ENCODE results near the gene FANCM. TPM values are rescaled to one million over a fixed set of nuclear protein-coding genes. Genes with fewer than 3 reads are reported as not detected.

The FANCM gene
- total RNA-seq, 1 experiment from 2014 or later: 11.9 TPM

DNA sequence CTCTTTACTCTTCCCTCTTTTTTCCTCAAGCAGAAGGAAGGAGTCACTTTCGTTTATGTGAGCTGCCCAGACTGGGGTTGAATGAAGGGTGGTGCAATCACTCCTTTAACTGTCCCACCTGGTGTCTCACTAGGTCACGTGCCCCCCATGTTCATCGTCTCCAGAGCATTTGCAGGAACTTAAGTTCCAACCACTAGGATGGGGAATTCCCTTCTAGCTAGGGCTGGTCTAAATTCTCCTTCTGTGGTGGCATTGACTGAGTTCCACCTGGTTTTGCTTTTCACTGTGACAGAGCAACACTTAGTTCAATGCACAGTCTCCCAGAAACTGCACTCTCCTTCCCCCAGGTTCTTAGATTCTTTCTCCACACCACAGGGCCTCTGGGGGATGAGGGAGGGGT is 9.5 kb downstream of the FANCM start:
- H3K23ac ChIP-seq (ENCODE audit: insufficient read length, low read depth, low read length): no peak overlapping the region
- Mint-ChIP-seq H3K4me3 (no peak overlapping the region), H3K36me3 (ENCODE audit: insufficient read depth in 1 of 3, low read depth in 3 of 3) (peaks cover 12 to 24% (median 17%) of the 10 kb centered on the region in 3 experiments), H3K27ac (no peak overlapping the region), H3K9me3 (no peaks in the 10 kb centered on the region; a peak in 1 of 5 replicates), H3K4me1 (peaks cover 4 to 7% of the 10 kb centered on the region in 2 experiments), H3K27me3 (ENCODE audit: low read depth) (no peaks in the 10 kb centered on the region)
- H3T11ph ChIP-seq (ENCODE audit: low read length): no peak overlapping the region
- H4K20me1 ChIP-seq (ENCODE audit: control insufficient read depth, insufficient read depth, insufficient read length): no peaks in the 10 kb centered on the region
- H3K9ac ChIP-seq (ENCODE audit: extremely low read depth, insufficient read length, low read length): no peak overlapping the region
- H3K14ac ChIP-seq (ENCODE audit: insufficient read depth, low read length): no peak overlapping the region
- no peak overlapping the region for H4K8ac ChIP-seq (replicated peaks; ENCODE audit: insufficient read length, low read depth, low read length)
- WGBS (ENCODE audit: extremely low coverage, insufficient read length, low lambda C conversion rate): no CpG with 5 or more reads among the region's 3 CpGs
- no peak overlapping the region for H2BK15ac ChIP-seq (ENCODE audit: low read depth, low read length)
- no peaks in the 10 kb centered on the region; the same call in 1 of the 2 replicates for H3K4me1 ChIP-seq (ENCODE audit: insufficient read depth, low read length)
- TF ChIP-seq, protein P1, sequence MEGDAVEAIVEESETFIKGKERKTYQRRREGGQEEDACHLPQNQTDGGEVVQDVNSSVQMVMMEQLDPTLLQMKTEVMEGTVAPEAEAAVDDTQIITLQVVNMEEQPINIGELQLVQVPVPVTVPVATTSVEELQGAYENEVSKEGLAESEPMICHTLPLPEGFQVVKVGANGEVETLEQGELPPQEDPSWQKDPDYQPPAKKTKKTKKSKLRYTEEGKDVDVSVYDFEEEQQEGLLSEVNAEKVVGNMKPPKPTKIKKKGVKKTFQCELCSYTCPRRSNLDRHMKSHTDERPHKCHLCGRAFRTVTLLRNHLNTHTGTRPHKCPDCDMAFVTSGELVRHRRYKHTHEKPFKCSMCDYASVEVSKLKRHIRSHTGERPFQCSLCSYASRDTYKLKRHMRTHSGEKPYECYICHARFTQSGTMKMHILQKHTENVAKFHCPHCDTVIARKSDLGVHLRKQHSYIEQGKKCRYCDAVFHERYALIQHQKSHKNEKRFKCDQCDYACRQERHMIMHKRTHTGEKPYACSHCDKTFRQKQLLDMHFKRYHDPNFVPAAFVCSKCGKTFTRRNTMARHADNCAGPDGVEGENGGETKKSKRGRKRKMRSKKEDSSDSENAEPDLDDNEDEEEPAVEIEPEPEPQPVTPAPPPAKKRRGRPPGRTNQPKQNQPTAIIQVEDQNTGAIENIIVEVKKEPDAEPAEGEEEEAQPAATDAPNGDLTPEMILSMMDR (conservative IDR thresholded peaks at IDR 0.05): no peak
- no peaks in the 10 kb centered on the region; the same call in 1 of the 2 replicates for H3K79me2 ChIP-seq (ENCODE audit: insufficient read depth, low read length)
- H3K18ac ChIP-seq (ENCODE audit: insufficient read length, low read depth, low read length): no peak overlapping the region
- H3K23me2 ChIP-seq (ENCODE audit: insufficient read length, low read depth, low read length, poor library complexity, severe bottlenecking): no peaks in the 10 kb centered on the region
- H2BK12ac ChIP-seq (ENCODE audit: insufficient read length, low read depth, low read length): no peak overlapping the region
- no peak overlapping the region for H4K5ac ChIP-seq (ENCODE audit: insufficient read length, low read depth, low read length)
- H3K56ac ChIP-seq (ENCODE audit: insufficient read length, low read depth, low read length): no peak overlapping the region
- H4K91ac ChIP-seq (ENCODE audit: insufficient read length, low read depth, low read length): no peak overlapping the region
- no peaks in the 10 kb centered on the region for H3K27me3 ChIP-seq (ENCODE audit: insufficient read depth, low read length)
- H3K4me2 ChIP-seq (ENCODE audit: insufficient read depth, insufficient read length, low read length): no peak overlapping the region
- H2BK5ac ChIP-seq (ENCODE audit: insufficient read length, low read length): no peak overlapping the region
- H2BK120ac ChIP-seq (ENCODE audit: low read depth, low read length, poor library complexity, severe bottlenecking): no peak overlapping the region
- no peaks in the 10 kb centered on the region for H3K79me1 ChIP-seq (ENCODE audit: insufficient read depth, low read depth, low read length, poor library complexity, severe bottlenecking)
- H3K27ac ChIP-seq (ENCODE audit: insufficient read length, low read depth, low read length): no peak overlapping the region
- no peak overlapping the region for H2AK5ac ChIP-seq (ENCODE audit: insufficient read length, low read length)
- no peak overlapping the region for H2BK20ac ChIP-seq (ENCODE audit: low read depth, low read length, poor library complexity, severe bottlenecking)
- H3K4ac ChIP-seq (ENCODE audit: low read depth, low read length): no peak overlapping the region
- H2AFZ ChIP-seq (ENCODE audit: low read length): no peak overlapping the region
- no peaks in the 10 kb centered on the region for H3K9me3 ChIP-seq (ENCODE audit: control insufficient read depth, low read depth, low read length)
- DNase-seq: no peak

Measured in H9 (cell line).